Glomerular endothelial cell (primary cell): ENCODE data around the gene IGFBP5. TPM values are rescaled to one million over a fixed set of nuclear protein-coding genes. Genes with fewer than 3 reads are reported as not detected.

Experiments
- DNase-seq: peaks from one replicate; pipeline ENCODE4 v3.0.0-alpha.2; 2011; ENCODE audit warnings: low read depth, low spot score; ENCODE audit errors: extremely low read depth
- total RNA-seq: library from RNA; depleted of rRNA; stranded (reverse); fragments of >200 nt; gene quantifications from 2 replicates; pipeline ENCODE4 v1.2.3, GENCODE V29; 2015

Gene IGFBP5
- total RNA-seq, 1 donor from 2014 or later, result 36.8 TPM

DNA sequence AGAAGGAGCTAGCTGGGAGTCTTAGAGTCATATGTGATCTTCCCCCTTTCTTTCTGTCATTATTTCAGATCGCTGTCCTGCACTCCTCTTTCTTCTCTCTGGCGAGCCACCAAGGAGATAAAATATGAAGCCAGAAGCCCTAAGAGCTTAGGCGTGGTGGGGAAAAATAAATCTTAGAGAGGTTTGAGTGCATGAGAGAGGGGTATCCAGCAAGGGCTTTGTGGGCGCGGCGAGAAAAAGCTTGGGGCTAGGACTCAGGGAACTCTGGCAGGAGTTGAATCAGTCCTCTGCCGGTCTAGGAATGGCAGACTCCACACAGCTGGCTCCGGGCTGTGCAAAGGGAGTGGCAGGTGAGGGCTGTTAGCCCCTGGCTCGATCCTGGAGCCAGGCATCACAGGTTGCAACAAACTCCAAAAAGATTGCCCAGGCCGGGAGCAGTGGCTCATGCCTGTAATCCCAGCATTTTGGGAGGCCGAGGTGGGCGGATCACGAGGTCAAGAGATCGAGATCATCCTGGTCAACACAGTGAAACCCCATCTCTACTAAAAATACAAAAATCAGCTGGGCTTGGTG, 20.1 kb upstream of the IGFBP5 start:
- no peak for DNase-seq

DNA sequence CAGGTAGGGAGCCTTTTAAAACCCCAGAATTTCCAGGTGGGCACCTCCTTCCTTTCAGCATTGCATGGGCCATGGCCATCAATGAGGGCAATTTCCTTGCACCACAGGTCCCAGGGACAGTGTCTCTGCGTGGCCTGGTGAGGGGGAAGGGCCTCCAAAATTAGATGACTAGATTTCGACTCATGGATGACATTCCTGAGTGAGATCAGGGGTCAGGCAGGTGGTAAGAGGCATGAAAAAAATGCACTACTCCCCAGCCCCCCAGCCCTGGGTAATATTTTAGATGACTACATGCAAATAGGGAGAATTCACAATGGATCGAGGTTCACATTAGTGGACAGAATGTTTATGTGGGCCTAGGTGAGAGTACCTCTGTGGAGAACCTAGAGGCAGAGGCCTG, 19.0 kb upstream of the IGFBP5 start:
- no peak for DNase-seq

DNA sequence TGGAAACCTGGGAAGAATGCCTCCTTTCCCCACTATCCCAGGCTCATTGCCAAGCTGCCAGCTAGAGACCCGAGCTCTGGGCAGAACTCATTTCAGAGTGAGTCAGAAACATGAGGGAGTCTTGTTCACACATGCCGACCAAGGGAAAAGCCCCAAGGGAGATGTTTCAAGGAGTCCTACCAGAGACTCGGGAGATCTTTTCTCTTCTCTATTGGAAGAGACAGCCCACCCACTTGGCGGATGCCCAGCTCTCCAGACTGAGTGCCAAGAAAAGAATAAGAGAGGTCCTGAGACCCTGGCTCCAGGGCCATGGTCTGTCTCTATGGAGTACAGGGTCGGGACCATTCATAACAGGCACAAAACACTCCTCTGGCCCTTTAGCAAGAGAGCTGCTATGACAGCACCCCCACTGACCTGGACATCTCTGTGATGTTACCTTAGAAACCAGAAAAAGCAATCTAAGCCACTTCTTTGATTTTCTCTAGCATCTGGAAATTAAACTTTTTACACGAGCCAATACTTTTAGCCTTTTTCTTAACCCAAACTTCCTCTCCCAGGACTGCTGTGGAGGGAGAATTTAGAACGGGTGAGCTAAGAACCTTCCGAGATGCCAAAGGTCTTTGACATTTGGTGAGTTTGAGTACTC, 18.5 kb upstream of the IGFBP5 start:
- no peak for DNase-seq

DNA sequence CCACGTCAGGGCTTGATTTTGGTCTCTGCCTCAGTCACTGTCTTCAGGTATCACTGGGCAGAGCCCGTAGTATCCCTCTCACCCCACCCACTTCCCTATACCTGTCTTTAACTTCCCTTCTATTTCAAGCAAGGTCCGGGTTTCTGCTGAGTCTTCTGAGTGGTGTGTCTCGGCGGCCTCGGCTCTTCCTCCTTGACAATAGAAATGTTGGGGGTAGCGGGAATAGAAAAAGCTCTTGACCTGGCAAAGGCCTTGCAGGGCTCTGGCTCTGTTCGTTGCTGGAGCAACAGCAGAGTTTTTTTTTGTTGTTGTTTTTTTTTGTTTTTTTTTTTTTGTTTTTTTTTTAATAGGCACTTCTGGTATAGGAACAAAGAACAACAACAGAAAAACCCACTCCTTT, 16.0 kb upstream of the IGFBP5 start:
- DNase-seq, result no peak

DNA sequence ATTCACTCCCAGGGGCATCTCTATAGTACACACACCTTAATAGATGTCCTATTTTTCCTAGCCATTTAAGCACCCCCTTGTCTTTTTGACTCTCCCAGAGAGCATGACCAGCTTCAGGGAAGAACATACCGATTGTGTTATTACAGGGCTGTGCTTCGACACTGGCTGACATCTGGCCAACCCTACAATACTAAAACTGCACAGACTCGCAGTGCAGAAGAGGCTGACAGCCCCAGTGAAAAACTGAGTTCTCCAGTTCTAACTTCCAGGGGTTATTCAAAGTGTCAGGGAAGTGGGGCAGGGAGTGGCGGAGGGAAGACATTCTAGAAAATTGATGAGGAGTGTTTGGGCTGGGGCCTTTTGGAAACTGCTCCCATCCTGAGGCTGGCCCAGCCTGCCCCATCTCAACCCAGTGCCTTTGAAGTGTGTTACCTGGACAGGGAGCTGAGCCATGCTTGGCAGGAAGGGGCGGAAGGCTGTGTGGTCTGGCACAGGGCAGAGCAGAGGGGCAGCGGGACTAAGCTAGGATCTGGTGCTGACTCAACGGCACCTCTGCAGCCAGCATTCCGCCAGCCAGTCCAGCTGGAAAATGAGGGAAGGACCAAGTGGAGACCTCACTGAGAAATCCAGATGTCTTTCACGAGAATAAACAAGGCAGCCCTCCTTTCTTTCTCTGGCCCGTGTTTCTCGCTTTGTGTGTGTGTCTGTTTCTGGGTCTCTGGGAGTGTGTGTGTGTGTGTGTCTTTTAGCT, 15.4 kb upstream of the IGFBP5 start:
- DNase-seq, result no peak

DNA sequence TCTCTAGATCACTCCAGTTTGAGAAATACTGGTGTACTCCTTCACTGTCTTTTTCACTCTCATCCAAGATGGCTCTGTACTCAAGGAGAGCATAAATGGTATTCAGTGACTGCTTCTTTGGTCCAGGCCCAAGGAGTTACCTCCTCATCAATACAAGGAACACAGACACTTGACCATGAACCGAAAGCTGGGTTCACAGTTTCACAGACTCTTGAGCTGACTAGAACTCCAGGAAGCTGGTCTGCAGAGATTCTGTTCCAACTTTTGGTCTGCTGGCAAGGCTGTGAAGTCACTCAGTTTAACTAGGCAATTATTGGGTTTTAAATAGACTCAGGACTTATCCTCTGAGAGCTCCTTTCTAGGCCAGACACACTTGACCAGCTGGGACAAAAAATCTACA, 7.4 kb upstream of the IGFBP5 start:
- no peak for DNase-seq

DNA sequence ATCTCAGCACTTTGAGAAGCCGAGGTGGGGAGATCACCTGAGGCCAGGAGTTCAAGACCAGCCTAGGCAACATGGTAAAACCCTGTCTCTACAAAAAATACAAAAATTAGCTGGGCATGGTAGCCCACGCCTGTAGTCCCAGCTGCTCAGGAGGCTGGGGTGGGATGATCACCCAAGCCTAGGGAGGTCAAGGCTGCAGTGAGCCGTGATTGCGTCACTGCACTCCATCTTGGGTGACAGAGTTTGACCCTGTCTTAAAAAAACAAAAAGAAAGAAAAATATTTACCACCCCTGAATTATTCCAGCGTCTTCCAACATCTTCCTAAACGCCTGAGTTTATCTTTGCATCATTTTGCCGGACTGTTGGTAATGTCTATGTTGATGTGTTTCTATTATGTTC, 6.2 kb upstream of the IGFBP5 start:
- no peak for DNase-seq

DNA sequence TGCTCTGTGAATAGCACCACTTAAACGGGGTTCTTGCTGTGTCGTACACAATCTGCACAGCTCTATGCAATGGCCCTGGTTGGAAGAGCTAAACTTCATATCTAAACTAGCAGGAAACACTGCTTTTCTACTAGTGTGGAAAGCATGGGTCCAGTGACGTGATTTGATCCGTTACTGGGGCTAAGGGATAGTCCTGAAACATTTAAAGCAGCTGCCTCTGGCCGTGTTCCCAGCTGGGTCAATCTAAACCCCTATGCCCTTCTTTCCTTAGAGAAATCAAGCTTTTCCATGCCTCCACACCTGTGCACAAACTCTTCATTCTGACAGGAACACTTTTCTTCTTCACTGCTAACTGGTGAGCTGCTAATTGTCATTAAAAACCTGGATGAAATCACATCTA, 5.4 kb upstream of the IGFBP5 start:
- no peak for DNase-seq

DNA sequence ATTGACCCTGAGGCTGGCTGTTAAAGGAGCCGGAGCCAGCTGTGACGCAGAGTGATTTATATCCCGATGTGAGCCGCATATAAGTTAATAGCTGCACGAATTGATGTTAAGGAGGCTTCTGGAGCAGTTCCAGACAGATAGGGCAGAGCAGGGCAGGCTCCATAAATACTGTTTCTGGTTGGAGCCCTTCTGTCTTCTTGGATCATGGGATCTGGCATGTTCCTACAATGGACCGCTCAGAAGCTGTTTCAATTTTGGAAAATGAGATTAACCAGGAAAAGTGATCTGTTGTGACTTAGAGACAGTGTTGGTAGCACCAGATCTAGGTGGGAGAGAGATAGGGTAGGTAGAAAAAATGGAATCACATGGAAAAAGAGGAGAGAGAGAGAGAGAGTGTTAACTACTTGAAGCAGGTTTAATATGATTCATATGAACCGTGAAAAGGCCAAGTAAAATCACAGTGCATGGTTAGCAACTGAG, 4.8 kb upstream of the IGFBP5 start:
- no peak for DNase-seq

DNA sequence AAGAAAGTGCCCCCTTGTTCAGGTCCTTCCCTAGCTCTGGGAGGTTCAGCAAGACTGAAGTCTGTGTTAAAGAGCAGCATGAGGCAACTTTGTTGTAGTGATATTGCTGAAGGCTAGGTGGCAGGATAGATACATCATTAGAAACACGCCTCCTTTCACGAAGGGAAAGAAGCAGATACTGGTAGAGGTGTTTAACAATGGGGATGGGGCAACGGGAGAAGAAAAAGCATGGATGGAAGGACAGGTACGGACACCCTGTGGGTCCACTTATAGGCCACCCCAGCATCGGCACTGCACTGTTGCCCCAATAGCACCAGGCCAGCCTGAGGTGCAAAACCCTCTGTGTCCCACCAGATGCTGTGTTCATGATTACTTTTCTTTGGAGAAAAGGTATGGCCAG, 3.5 kb upstream of the IGFBP5 start:
- peak; percentile 20 for DNase-seq

DNA sequence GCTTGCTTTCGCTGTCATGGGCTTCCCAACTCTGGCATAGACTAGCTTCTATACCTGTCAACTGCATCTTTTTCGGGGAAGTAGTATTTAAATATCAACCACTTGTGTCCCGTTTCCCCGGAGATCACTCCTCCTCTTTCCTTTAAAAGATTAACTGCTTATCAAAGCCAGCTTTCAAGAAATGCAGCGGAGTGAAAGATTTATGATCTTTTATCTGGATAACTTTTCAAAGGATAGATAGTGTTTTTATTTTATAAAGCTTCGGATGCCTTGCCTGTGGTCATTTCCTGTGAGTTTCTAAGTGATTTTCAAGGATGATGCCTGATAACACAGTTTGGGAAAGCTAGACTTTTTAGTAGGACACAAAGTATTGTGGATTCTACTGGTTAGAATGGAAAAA, 2.9 kb upstream of the IGFBP5 start:
- DNase-seq, result no peak

DNA sequence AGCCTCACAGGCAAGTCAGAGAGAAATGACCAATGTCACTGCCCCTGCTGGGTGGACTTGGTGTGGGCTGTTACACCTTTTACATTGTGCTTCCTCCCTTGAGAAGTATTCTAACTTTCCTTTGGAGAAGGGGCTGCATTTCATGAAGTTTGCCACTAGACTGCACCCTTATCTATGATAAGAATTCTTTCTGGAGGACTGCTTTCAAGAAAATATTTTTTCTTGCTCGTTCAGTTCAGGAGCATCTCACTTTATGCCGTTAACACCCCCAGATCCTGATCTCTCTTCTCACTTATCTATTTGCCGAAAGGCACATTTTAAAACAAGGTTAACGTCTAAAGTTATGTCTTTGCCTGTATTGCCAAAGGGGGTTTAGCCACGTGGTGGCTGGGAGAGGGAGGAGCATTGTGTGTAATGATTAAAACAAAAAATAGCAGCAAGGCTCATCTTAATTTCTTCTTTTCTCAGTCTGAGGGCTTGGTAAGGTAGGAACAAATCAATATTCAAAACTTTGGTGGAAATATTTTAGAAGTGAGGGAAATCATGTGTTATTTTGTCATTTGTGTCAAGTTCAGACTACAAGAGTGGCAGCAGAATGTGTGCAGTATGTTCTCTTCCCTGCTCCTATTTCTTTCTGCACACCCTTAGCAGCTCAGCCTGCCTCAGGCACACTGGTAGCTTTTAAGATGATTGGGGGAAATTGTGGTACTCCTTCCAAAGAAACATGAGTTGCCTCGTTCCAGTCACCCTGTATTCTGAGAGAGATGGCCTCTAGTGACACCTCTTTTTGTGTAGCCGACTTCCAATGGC, 1.6 kb upstream of the IGFBP5 start:
- DNase-seq, result peak; percentile 5

DNA sequence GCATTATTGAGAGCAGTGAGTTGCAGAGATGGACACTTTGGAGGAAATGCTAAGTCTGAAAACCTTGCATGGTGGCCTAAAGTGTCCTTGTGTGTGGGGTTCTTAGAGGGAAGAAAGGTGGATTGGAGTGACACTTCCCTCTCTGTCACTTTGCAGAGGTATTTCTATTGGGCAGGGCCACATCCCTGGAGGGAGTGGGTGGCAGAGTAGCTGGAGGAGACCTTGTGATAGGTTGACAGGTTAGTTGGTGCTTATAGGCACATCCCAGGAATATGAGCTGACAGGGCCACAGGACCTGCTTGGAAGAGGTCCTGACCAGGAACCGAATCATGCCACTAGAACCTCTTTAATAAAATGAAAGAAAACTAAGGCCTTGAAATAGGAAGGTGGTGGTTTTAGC, 972 bp upstream of the IGFBP5 start:
- no peak for DNase-seq

DNA sequence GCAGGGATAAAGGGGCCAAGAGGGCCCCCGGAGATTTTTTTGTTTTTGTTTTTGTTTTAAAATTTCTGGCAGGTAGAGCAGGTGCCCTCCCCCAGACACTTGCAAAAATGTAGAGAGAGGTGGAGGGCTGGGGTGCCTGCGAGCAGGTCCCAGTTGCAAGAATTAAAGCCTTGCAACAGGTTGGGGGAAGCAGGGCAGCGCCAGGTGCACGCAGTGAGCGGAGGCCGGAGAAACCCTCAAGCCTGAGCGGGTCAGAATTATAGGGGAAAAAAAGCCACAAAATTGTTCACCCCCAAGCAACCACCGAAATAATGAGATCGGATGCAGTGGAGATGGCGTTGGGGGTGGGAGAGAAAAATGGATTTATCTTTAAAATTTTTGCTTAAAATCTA, 527 bp downstream of the IGFBP5 start:
- no peak for DNase-seq

DNA sequence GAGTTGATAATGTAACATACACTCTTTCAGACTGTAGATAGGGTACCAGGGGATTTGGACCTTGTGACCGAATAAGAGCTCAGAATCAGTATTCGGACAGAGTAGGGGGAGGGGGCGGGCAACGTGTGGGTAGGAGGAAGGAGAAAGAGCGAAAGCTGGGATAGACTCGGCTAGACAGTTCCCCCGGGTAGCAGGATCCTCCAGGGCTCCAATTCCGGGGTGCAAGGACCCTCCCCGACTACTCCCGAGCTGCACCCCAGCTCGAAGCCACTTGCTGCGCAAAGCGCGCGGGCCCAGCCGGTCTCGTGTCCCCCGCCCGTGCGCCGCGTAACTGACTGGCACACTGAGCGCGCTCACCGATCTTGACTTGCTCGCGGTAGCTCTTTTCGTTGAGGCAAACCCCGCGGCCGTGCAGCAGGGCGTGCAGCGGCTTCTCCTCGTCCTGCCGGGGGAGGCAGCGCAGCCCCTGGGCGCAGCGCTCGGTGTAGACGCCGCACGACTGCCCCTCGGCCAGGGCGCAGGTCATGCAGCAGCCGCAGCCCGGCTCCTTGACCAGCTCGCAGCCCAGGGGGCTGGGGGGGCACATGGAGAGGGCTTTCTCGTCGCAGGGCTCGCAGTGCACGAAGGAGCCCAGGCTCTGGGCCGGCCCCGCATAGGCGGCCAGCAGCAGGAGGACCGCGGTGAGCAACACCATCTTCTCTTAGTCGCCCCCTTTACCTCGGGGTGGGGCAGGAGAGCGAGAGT, 1.1 kb downstream of the IGFBP5 start:
- DNase-seq, result no peak

DNA sequence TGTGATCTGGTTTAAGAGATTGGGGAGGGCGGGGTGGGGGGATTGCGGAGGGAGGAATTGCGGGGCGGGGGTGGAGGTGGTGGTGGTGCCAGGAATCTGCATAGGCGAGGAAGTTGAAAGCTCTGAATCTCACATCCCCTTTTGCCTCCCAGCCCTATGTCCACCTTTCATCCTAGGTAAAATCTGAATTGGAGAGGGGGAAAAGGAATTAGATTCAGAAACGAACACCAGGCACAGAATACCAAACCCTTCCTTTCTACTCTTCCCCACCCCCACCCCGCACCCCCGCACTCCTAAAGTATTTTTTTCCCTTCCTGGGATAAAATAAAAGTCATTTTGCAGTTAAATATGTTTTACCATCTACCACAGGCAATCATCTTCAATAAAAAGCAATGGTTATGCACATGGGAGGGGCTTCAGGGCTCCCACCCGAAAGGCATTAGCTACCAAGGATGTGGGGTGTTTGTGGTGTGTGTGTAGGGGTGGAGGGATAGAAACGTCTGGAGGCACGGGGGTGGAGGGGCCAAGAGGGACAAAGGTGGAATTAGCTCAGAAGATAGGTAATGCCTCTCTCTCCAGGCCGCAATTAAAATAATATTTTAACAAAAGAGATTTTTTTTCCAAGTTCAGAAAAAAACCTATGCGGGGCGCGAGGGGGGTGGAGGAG, 1.8 kb downstream of the IGFBP5 start:
- no peak for DNase-seq

DNA sequence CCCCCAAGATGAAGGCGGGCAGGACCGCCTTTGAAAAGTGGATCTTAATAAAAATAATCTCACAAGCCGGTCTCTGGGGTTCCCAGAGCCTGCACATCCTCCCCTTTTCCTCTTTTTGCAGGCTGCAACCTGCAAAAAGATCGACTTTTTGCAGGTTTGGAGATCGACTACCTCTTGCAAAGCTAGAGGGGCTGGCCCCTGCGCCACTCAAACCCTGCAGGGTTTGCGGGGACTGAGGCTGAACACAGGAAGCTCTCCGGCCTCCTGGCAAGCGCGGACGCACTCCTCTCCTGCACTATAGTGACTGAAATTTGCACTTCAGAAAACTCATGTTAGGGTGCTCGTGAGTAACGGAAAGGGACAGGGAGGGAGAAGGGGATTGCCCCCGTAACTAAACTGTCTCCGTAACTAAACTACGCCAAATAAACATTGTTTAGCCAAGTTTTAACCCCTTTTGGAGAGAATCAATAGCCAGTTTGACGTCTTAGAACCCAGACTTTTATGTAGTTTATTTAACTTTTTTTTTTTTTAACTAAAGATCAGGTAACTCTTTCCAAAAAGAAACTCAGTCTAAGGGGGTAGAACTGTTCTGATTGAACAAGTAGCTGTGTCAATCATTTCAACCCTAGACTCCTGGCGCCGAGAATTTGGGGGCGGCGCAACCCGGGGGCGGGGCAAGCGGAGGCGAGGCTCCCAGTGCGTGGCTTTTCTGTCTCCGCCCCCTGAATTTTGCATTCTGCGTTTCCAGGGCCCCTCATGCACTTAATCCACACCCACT, 2.5 kb downstream of the IGFBP5 start:
- DNase-seq, result no peak

DNA sequence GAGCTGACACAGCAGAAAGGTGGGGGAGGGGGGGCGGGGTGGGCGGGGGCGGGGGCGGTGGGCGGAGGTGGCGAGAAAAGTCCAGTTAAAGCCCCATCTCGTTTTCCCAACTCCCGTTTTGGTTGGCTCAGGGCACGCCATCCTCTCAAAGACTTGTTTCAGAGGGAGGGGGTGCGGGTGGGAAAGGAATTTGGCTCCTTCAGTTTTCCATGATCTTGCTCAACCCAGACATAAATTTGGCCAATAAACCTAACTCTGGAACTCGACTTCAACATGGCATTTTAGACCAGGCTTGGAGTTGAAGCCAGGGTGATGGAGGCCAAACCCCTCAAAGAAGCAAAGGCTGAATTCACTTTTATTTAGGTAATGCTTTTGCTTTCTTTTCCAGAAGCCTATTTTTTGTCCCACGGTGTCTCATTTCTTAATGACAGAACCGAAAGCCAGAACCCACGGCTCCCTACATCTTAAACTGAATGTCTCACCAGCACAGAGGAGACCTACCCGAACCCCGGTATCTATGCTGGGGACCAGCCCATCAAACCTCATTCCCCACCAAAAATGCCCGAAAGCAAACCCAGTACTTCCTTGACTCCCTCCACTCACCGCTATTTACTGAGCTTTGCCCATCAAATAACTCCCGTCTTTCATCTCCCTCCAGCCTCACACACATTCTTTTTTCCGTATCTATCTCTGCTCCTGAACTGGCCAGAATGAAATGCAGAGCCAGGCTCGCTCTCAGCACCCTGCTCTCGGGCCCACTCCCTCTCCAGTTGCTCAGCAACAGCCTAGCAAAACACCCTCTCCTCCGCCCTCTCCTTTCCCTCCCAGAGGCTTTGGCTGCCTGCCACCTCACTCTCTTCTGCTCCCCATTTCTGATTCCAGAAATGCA, 4.3 kb downstream of the IGFBP5 start:
- no peak for DNase-seq
